Measurements from ENCODE around the gene OXLD1.

GRCh38 chr17:81650951-81651350 is 15.5 kb downstream of the OXLD1 start:
- no peak for TF ChIP-seq MAX (IDR thresholded peaks at IDR 0.05)
- TF ChIP-seq CTCF (IDR thresholded peaks at IDR 0.05; ENCODE audit: low read depth, low read length, missing input control), result no peak
- TF ChIP-seq TAF1 (conservative IDR thresholded peaks at IDR 0.05), result no peak
